HG02973 (cell line): Measurements from ENCODE around the gene PCBP3.

Experiments used
- ATAC-seq: cut with Tn5 transposase; IDR thresholded peaks from one replicate; pipeline ENCODE4 v1.9.1; 2021; ENCODE audit warnings: moderate library complexity; ENCODE audit not compliant: unreplicated experiment

PCBP3 gene

DNA sequence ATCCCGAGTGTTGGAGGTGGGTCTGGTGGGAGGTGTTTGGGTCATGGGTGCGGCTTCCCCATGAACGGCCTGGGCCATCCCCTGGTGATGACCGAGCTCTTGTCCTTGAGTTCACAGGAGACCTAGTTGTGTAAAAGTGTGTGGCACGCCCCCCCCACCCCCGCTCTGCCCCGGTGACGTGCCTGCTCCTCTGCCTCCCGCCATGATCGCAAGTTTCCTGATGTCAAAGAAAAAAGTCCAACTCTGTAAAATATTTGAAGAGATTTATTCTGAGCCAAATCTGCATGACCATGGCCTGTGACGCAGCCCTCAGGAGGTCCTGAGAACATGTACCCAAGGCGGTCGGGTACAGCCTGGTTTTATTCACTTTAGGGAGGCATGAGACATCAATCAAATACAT is 212.9 kb downstream of the PCBP3 start:
- no peak for ATAC-seq

DNA sequence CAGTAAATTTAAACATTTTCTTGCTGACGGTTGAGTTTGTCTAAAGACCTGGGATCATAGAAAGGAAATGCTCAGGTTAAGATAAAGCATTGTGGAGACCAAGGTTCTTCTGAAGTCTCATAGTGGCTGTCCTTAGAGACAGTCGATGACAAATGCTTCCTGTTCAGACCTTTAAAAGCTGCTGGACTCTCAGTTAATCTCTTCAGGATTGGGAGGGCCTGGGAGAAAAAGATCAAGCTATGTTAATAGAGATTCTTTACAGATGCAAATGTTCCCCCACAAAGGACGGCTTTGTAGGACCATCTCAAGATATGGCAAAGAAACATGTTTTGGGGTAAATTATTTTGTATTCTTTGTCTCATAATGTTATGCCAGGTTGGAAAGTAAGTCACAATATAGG is 213.4 kb downstream of the PCBP3 start:
- ATAC-seq = no peak

- no peak for ATAC-seq
These were observed 214.2 kb downstream of the PCBP3 start for GRCh38 chr21:45857761-45858160.

GRCh38 chr21:45858180-45858579 is 214.7 kb downstream of the PCBP3 start:
- no peak for ATAC-seq

DNA sequence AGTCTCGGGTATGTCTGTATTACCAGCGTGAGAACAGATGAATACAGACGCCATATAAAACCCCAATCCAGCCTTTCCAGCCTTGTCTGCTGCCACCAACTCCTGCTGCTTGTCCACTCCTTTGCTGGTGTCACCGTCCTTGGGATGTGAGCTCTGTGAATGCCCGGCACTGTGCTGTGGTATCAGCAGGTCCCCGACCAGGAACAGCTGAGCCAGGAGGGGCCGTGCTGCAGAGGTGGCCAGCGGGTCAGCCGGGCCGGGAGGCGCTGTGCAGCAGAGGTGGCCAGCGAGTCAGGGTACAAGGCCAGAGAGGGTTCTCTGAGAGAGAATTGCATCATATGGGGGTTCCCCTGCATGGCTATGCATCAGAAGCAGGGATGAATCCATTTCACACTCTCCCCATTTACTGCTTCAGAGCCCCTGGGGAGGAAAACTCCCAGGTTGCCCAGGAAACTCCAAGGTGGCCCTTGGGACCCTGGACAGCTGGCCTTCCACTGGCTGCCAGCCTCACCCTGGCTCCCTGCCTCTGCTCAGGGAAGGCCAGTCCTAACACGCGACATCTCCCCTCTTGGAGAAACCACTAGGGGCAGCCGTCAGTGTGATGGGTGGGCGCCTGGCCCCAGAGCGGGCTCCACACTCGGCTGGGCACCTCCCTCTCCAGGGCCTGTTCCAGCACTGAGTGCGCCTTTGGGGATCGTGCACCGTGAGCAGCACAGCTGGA is 215.7 kb downstream of the PCBP3 start:
- no peak for ATAC-seq

DNA sequence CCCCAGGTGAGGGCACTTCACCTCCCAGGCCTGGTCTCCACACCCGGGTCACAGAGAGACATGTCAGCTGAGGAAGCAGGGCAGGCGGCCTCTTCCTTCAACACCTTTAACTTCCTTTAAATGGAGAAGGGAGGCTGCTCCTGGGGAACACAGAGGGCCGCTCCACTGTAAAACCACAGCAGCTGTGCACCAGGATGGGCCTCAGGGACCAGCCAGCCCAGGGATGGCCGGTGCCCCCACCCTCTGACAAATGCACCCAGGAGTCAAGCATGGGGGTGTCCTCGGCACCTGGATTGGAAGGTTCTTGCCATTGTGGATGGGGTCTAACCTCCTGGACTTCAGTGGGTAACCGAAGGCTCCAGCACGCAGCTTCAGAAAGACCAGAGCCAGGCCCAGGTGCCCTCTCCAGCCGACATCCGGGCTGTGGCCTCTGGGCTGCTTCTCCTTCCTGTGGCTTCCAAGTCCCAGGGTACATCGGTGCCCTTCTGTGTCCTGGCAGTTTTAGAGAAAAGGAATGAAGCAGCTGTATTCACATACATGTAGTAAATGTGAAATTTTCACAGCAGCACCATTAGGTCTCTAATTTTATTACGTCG is 216.3 kb downstream of the PCBP3 start:
- ATAC-seq = no peak

- no peak for ATAC-seq
These were observed 217.1 kb downstream of the PCBP3 start for GRCh38 chr21:45860493-45861155.

- ATAC-seq = no peak
These were observed 217.8 kb downstream of the PCBP3 start for GRCh38 chr21:45861156-45861870.

- no peak for ATAC-seq
These were observed 219.2 kb downstream of the PCBP3 start for GRCh38 chr21:45862543-45863207.

- ATAC-seq = no peak
These were observed 219.7 kb downstream of the PCBP3 start for GRCh38 chr21:45863267-45863666.

DNA sequence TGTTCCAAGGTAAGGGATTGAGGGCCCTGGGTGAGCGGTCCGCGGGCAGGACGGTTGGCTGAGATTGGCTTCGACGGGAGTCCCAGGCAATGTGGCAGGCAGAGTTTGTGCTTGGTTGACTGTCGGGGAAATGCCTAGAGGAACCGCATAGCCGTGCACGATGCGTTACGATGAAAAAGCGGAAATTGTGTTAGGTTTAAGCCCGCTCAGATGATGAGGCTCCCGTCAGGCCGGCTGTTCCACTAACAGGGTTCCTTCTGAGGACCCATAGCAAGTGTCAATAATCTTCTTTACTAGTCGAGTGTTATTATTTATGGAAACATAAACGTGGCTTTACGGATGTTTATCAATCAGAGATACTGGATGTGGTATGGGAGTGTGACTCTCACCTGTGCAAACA is 220.2 kb downstream of the PCBP3 start:
- no peak for ATAC-seq

GRCh38 chr21:45864436-45864835 is 220.9 kb downstream of the PCBP3 start:
- no peak for ATAC-seq

GRCh38 chr21:45865106-45865835 is 221.7 kb downstream of the PCBP3 start:
- ATAC-seq = no peak

- ATAC-seq = no peak
These were observed 223.0 kb downstream of the PCBP3 start for GRCh38 chr21:45866551-45866950.

DNA sequence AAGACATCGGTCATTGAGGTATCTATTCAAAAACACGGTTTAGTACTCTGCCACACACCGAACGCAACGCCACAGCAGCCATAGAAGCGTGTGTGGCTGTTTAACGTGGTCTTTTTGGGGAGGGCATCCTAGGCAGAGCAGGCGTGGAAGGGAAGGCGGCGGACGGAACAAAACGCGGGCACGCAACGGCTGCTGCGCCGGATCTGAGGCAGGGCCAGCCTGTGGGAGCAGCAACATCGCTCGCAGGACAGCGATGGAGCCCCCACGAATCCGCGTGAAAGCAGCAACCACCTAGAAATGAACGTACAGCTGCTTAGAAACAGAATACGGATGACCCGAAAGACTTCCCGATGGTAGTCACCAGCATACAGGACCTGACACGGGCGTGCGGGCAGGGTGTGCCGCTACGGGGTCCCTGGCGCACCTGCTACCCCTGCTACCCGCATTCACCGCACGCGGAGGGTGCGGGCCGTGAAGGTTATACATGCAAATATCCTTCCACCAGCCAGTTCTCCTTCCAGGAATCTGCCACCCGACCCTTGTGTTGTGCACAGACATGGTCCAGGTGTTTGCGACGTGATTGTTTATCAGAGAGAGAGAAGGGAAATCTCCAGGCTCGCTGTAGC is 223.6 kb downstream of the PCBP3 start:
- no peak for ATAC-seq

DNA sequence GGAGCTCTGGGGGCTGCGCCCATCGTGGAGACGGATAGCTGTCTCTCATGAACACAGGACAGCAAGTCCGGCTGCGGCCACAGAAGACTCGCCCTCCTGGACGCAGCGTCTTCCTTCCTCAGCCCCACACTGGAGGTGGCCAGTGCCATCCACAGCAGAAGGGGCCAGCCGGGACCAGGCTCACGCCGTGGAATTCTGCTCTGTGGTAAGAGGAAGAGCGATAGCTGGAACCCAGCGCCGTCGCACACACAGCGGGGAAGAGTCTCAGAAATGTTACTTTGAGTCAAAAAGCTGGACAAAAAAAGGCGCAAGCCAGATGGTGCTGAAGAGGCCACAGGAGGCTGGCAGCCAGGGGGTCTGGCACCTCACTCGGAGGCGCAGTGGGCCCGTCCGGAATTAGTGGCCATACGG is 224.2 kb downstream of the PCBP3 start:
- no peak for ATAC-seq

DNA sequence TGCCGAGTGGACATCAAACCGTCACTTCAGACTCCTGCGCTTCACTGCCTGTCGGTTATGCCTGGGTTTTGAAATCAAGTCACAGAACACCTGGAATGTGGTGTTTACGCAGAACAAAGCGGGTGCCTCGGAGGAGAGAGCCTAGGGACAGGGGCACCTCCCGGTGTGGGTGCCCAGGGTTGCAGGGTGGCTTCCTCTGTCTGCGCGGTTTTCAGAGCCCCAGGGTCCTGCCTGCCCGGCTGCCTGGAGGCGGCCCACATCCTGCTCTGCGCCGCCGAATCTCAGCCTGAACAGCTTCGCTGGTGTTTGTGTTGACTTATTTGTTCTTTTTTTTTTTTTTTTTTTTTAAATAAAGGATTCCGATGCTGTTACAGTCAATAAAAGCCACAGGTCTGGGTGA is 224.6 kb downstream of the PCBP3 start:
- no peak for ATAC-seq

DNA sequence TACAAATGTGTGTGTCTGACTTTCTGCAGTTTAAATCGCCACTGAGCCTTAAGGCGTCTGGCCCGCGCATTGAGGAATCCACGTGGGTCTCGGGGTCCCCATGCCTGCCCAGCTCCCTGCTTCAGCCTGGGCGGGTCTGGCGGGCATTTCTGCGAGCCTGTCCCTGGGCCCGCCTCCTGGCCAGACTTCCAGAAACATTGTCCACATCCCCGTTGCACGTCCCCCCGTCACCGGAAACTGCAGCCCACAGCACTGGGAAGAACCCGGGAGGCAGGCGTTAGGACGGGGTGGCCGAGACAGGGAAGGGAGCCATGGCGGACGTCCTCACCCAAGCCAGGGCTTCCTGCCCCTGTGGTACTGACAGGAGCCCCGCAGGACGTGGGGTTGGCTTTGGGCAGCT is 225.0 kb downstream of the PCBP3 start:
- ATAC-seq = no peak

GRCh38 chr21:45869121-45870007 is 225.8 kb downstream of the PCBP3 start:
- ATAC-seq = no peak
